ENCODE data around the gene ABCC3. TPM values are rescaled to one million over a fixed set of nuclear protein-coding genes. Genes with fewer than 3 reads are reported as not detected.

ABCC3 gene
- total and polyA plus RNA-seq, 9 of the 15 experiments (the other 6 are each of a cell fraction or from before 2014, with no cell fraction given): 0.03 to 1.6 (median 0.42) TPM; not detected in 5

- Histone ChIP-seq H3K9me3 (replicated peaks; ENCODE audit: control insufficient read depth, insufficient read depth, low read depth, low read length) (no peaks in the 10 kb centered on the region), H4K20me1 (replicated peaks; ENCODE audit: control insufficient read depth, insufficient read depth, low read length) (peaks cover 34% of the 10 kb centered on the region), H2AFZ (ENCODE audit: low read depth, low read length) (peak within 1 kb of the TSS; percentile 99), H3K79me2 (ENCODE audit: control insufficient read depth, insufficient read depth, low read length) (peaks cover 59% of the 10 kb centered on the region), H3K27me3 (ENCODE audit: control insufficient read depth in 2 of 2, insufficient read depth in 2 of 2, low read length in 2 of 2) (no peaks in the 10 kb centered on the region), H3K9ac (ENCODE audit: insufficient read depth in 1 of 2, low read depth in 2 of 2, low read length in 2 of 2) (peak within 1 kb of the TSS; percentile 98 to 99), H3K4me2 (ENCODE audit: insufficient read depth, low read length) (peak within 1 kb of the TSS; percentile 98), H3K4me1 (replicated peaks in 1 of 2; ENCODE audit: control insufficient read depth in 2 of 2, insufficient read depth in 2 of 2, low read length in 2 of 2) (peaks cover 11 to 15% of the 10 kb centered on the region in 2 experiments; a peak in 4 of 5 replicates), H3K4me3 (peak within 1 kb of the TSS; percentile 87), H3K9me1 (ENCODE audit: control insufficient read depth, insufficient read depth, low read length) (no peaks in the 10 kb centered on the region), H3K27ac (ENCODE audit: extremely low read depth, low read depth, low read length) (peak within 1 kb of the TSS; percentile 99), H3K36me3 (ENCODE audit: control insufficient read depth, insufficient read depth, low read length) (peaks cover 29% of the 10 kb centered on the region)
- TSS peak; percentile 99 for BruUV-seq (replicated peaks)
- DNase-seq (ENCODE audit: extremely low read depth in 1 of 4, low spot score in 3 of 4) (peak; percentile 96 to 97 (median 97)), FAIRE-seq (peak; percentile 72), ATAC-seq (peak; percentile 92)
- ChIA-PET CTCF (ENCODE audit: low intra/inter-chr PET ratio) (no interaction called here), POLR2A (interaction anchor here (0.6 to 1.6 kb wide), 15 partner anchors 8 to 1038 kb away, joined by 3 to 12 read pairs (median 3); partner anchors contain the start of genes ANKRD40 and ANKRD40CL)
- in situ Hi-C loops (cut with MboI): no loop called here
- WGBS (ENCODE audit: insufficient coverage, low coverage, missing lambda C conversion rate): 0% methylated on average over 56 of the region's 76 CpGs
- intact Hi-C loops (cut with micrococcal nuclease): no loop called here
- TF ChIP-seq BRD4 (IDR thresholded peaks at IDR 0.05) (peak; percentile 88; the same call in 1 of the 2 replicates), ZFP1 (CRISPR knock-in tag; IDR thresholded peaks at IDR 0.05) (no peak), NFIC (IDR thresholded peaks at IDR 0.05) (peak; percentile 67), GTF2A2 (tag; IDR thresholded peaks at IDR 0.05) (no peak), ZNF175 (CRISPR knock-in tag; IDR thresholded peaks at IDR 0.05; ENCODE audit: low read depth) (peak; percentile 76; the same call in 1 of the 2 replicates), NBN (IDR thresholded peaks at IDR 0.05; ENCODE audit: low read depth) (peak; percentile 88), YY1 (IDR thresholded peaks at IDR 0.05; ENCODE audit: borderline replicate concordance in 1 of 3, control insufficient read depth in 1 of 3, extremely low read depth in 1 of 3, insufficient read depth in 3 of 3, insufficient read length in 1 of 3, insufficient replicate concordance in 2 of 3, low read depth in 1 of 3, low read length in 2 of 3) (peak; percentile 92 to 97 (median 97)), HMG20A (CRISPR knock-in tag; conservative IDR thresholded peaks at IDR 0.05) (no peak), MIER1 (IDR thresholded peaks at IDR 0.05; ENCODE audit: low read depth) (no peak), SMARCA5 (IDR thresholded peaks at IDR 0.05) (no peak), NR3C1 (CRISPR knock-in tag; IDR thresholded peaks at IDR 0.05) (peak; percentile 71; the same call in 1 of the 2 replicates), KLF10 (CRISPR knock-in tag; IDR thresholded peaks at IDR 0.05) (no peak), PURB (CRISPR knock-in tag; IDR thresholded peaks at IDR 0.05; ENCODE audit: low read depth) (no peak), BCL6 (CRISPR knock-in tag; IDR thresholded peaks at IDR 0.05) (no peak), TCF15 (CRISPR knock-in tag; IDR thresholded peaks at IDR 0.05) (no peak), MTA1 (IDR thresholded peaks at IDR 0.05; ENCODE audit: borderline replicate concordance) (no peak), NFE2L1 (tag; IDR thresholded peaks at IDR 0.05; ENCODE audit: borderline replicate concordance, low read depth) (no peak), SPI1 (IDR thresholded peaks at IDR 0.05; ENCODE audit: borderline replicate concordance, low read depth, low read length) (no peak), STAG1 (CRISPR knock-in tag; IDR thresholded peaks at IDR 0.05; ENCODE audit: borderline replicate concordance) (no peak), ZBTB2 (IDR thresholded peaks at IDR 0.05) (no peak), ZNF780A (CRISPR knock-in tag; IDR thresholded peaks at IDR 0.05) (no peak), NR4A1 (CRISPR knock-in tag; IDR thresholded peaks at IDR 0.05) (no peak), NR4A1 (tag; IDR thresholded peaks at IDR 0.05) (peak; percentile 74; the same call in 1 of the 2 replicates)
Measured at GRCh38 chr17:50719144-50719923, 84.7 kb downstream of the ABCC3 start, which contains the start of gene LUC7L3. Gene LUC7L3, plus strand, starts transcription at chr17:50719603. Its CDS starts 130 bp downstream, at chr17:50719733.
